HL-60 (cell line): ENCODE data around the gene IQCE.

Experiments
- DNase-seq, 2 experiments: peaks; one replicate each; pipeline ENCODE4 v3.0.0-alpha.2; 2010 to 2020; ENCODE audit warnings: low read depth in 1 of 2, low spot score in 1 of 2
- H3K27ac ChIP-seq: fragments of 250-450 bp; sonication (Bioruptor Pico); replicated peaks from 2 replicates; pipeline ENCODE4 v1.5.1; 2020; ENCODE audit warnings: mild to moderate bottlenecking, moderate library complexity
- H3K27me3 ChIP-seq: fragments of 250-450 bp; sonication (Bioruptor Pico); 2 replicates; pipeline ENCODE4 v1.5.1; 2021; ENCODE audit warnings: mild to moderate bottlenecking, moderate library complexity; ENCODE audit not compliant: insufficient read depth, poor library complexity, severe bottlenecking
- H3K4me3 ChIP-seq: replicated peaks from 2 replicates; pipeline ENCODE4 v1.5.1; 2011; ENCODE audit warnings: mild to moderate bottlenecking, control low read depth, low read length; ENCODE audit not compliant: insufficient read depth
- GABPA ChIP-seq: IDR thresholded peaks from 2 replicates; pipeline ENCODE4 v1.6.1; 2012; ENCODE audit warnings: low read depth
- POLR2AphosphoS5 ChIP-seq: IDR thresholded peaks from 2 replicates; pipeline ENCODE4 v1.6.1; 2012; ENCODE audit warnings: low read depth
- SPI1 ChIP-seq: IDR thresholded peaks from 2 replicates; pipeline ENCODE4 v1.6.1; 2012; ENCODE audit warnings: low read depth, mild to moderate bottlenecking, borderline replicate concordance
- TF ChIP-seq, protein P1 (sequence below): IDR thresholded peaks from 2 replicates; pipeline ENCODE4 v1.6.1; 2012; ENCODE audit warnings: low read depth; ENCODE audit not compliant: insufficient replicate concordance
- TF ChIP-seq, protein P2 (sequence below): IDR thresholded peaks from one replicate; pipeline ENCODE4 v1.5.1; 2011; ENCODE audit warnings: low read length, control low read depth, inconsistent platforms; ENCODE audit not compliant: insufficient read depth

IQCE gene

GRCh38 chr7:2521952-2522591 lies 36.7 kb upstream of the IQCE start:
- peak overlapping the region; percentile 71 for H3K4me3 ChIP-seq
- no peak overlapping the region for H3K27ac ChIP-seq
- peak; percentile 56 for DNase-seq
- no peaks in the 10 kb centered on the region for H3K27me3 ChIP-seq
- TF ChIP-seq POLR2AphosphoS5: no peak
- no peak for TF ChIP-seq SPI1
- no peak for TF ChIP-seq GABPA
- TF ChIP-seq, protein P1, sequence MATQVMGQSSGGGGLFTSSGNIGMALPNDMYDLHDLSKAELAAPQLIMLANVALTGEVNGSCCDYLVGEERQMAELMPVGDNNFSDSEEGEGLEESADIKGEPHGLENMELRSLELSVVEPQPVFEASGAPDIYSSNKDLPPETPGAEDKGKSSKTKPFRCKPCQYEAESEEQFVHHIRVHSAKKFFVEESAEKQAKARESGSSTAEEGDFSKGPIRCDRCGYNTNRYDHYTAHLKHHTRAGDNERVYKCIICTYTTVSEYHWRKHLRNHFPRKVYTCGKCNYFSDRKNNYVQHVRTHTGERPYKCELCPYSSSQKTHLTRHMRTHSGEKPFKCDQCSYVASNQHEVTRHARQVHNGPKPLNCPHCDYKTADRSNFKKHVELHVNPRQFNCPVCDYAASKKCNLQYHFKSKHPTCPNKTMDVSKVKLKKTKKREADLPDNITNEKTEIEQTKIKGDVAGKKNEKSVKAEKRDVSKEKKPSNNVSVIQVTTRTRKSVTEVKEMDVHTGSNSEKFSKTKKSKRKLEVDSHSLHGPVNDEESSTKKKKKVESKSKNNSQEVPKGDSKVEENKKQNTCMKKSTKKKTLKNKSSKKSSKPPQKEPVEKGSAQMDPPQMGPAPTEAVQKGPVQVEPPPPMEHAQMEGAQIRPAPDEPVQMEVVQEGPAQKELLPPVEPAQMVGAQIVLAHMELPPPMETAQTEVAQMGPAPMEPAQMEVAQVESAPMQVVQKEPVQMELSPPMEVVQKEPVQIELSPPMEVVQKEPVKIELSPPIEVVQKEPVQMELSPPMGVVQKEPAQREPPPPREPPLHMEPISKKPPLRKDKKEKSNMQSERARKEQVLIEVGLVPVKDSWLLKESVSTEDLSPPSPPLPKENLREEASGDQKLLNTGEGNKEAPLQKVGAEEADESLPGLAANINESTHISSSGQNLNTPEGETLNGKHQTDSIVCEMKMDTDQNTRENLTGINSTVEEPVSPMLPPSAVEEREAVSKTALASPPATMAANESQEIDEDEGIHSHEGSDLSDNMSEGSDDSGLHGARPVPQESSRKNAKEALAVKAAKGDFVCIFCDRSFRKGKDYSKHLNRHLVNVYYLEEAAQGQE: no peak
- TF ChIP-seq, protein P2, sequence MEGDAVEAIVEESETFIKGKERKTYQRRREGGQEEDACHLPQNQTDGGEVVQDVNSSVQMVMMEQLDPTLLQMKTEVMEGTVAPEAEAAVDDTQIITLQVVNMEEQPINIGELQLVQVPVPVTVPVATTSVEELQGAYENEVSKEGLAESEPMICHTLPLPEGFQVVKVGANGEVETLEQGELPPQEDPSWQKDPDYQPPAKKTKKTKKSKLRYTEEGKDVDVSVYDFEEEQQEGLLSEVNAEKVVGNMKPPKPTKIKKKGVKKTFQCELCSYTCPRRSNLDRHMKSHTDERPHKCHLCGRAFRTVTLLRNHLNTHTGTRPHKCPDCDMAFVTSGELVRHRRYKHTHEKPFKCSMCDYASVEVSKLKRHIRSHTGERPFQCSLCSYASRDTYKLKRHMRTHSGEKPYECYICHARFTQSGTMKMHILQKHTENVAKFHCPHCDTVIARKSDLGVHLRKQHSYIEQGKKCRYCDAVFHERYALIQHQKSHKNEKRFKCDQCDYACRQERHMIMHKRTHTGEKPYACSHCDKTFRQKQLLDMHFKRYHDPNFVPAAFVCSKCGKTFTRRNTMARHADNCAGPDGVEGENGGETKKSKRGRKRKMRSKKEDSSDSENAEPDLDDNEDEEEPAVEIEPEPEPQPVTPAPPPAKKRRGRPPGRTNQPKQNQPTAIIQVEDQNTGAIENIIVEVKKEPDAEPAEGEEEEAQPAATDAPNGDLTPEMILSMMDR: no peak

DNA sequence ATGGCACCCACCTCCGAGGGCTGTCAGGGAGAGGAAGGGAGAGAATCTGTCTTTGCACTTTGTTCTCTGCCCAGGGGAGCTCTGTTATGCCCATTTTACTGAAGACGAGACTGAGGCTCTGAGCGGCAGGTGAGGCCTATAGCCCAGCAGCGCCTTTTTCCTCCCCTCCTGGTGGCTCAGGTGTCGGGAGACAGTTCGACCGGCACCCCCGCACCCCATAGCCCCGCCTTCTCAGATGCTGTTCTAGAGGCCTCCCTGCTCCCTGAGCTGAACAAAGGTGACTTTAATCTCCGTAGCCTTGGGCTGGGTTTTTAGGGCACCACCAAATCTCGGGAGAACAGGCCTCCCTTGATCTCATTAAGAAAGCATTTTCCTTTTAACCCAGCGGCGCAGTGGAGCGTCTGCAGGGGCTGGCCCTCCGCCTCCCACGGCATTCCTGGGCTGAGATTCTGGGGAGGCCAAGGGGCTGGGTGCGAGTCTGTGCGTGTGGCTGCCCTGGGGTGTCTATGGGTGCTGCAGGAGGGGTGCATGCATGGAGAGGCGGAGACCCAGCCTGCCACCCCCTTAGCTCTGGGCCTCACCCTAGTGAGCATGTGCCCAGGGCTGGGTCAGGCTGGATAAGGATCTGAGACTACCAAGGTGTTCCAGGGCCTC lies 35.9 kb upstream of the IQCE start:
- Histone ChIP-seq H3K27me3 (no peaks in the 10 kb centered on the region), H3K27ac (peak overlapping the region; percentile 46), H3K4me3 (peak overlapping the region; percentile 71)
- no peak for DNase-seq
- no peak for TF ChIP-seq POLR2AphosphoS5
- TF ChIP-seq, protein P1: no peak
- TF ChIP-seq GABPA: no peak
- no peak for TF ChIP-seq SPI1
- TF ChIP-seq, protein P2: no peak

GRCh38 chr7:2523461-2523936 lies 35.3 kb upstream of the IQCE start:
- peak in 1 of 2 experiments; percentile 42 for DNase-seq
- peak overlapping the region; percentile 71 for H3K4me3 ChIP-seq
- TF ChIP-seq POLR2AphosphoS5 (no peak), SPI1 (no peak), GABPA (no peak)
- TF ChIP-seq, protein P1: no peak
- TF ChIP-seq, protein P2: no peak
- peak overlapping the region; percentile 46 for H3K27ac ChIP-seq
- no peaks in the 10 kb centered on the region for H3K27me3 ChIP-seq
